SK-N-DZ (cell line): ENCODE results near the gene FIGNL2.

Experiments
- DNase-seq: peaks from one replicate; pipeline ENCODE4 v3.0.0-alpha.2; 2015; ENCODE audit warnings: low spot score

Gene FIGNL2

GRCh38 chr12:51773145-51773869 lies 75.2 kb downstream of the FIGNL2 start:
- DNase-seq: no peak

DNA sequence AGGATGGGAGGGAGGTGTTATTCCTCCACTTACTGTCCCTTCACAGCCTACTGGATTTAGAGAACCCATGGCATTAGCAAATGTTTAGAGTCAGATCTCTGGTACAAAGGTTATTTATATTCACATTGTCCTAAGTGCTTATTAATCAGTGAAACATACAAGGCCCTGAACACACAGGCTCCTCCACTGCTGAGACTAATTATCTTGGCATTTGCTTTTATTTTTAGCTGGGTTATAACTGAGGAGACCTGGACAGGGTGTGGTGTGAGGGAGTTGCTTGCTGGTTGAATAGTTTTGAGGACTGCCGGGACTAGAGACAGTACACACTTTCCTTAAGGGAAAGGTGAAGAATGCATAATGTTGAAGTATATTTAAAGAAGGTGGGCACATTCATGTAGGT lies 77.5 kb downstream of the FIGNL2 start:
- DNase-seq: no peak
